Activated T-helper 17 cell treated with anti-CD3 and anti-CD28 coated beads, Interleukin-2, amount 50 U/mL, for 72 hours (primary cell): ENCODE data around the gene CHN2. TPM values are rescaled to one million over a fixed set of nuclear protein-coding genes. Genes with fewer than 3 reads are reported as not detected.

Experiments used
- ATAC-seq: fragments of 150-1000 bp; cut with Tn5 transposase; replicated peaks from 2 replicates; pipeline ENCODE4 v1.10.0; 2021; ENCODE audit warnings: mild to moderate bottlenecking, moderate library complexity
- H3K27ac Mint-ChIP-seq: one replicate; pipeline ENCODE4 v1.8.0; 2022; ENCODE audit warnings: mixed read lengths
- H3K27me3 Mint-ChIP-seq: one replicate; pipeline ENCODE4 v1.8.0; 2022; ENCODE audit warnings: mixed read lengths
- H3K36me3 Mint-ChIP-seq: one replicate; pipeline ENCODE4 v1.8.0; 2022; ENCODE audit warnings: low read depth, mild to moderate bottlenecking, mixed read lengths
- H3K4me1 Mint-ChIP-seq: one replicate; pipeline ENCODE4 v1.8.0; 2022; ENCODE audit warnings: mixed read lengths
- H3K4me3 Mint-ChIP-seq: one replicate; pipeline ENCODE4 v1.8.0; 2022; ENCODE audit warnings: mild to moderate bottlenecking, mixed read lengths
- H3K9me3 Mint-ChIP-seq: one replicate; pipeline ENCODE4 v1.8.0; 2022; ENCODE audit warnings: mixed read lengths
- total RNA-seq, 2 donors: library from RNA; stranded (reverse); gene quantifications; one replicate each; pipeline ENCODE4 v1.2.3, GENCODE V29; 2022

CHN2 gene
- total RNA-seq, 2 donors from 2014 or later: 0.85 TPM; not detected in 1

- no peak overlapping the region for H3K27ac Mint-ChIP-seq
- H3K36me3 Mint-ChIP-seq: no peaks in the 10 kb centered on the region
- H3K9me3 Mint-ChIP-seq: no peaks in the 10 kb centered on the region
- H3K4me3 Mint-ChIP-seq: no peak overlapping the region
- no peaks in the 10 kb centered on the region for H3K27me3 Mint-ChIP-seq
- no peak for ATAC-seq
- H3K4me1 Mint-ChIP-seq: no peaks in the 10 kb centered on the region
These were observed 33.9 kb downstream of the CHN2 start for GRCh38 chr7:29228289-29229011.

GRCh38 chr7:29229066-29229465 is 34.5 kb downstream of the CHN2 start:
- Mint-ChIP-seq H3K27me3 (no peaks in the 10 kb centered on the region), H3K27ac (no peak overlapping the region), H3K9me3 (no peaks in the 10 kb centered on the region), H3K36me3 (no peaks in the 10 kb centered on the region), H3K4me3 (no peak overlapping the region), H3K4me1 (no peaks in the 10 kb centered on the region)
- no peak for ATAC-seq

- no peaks in the 10 kb centered on the region for H3K9me3 Mint-ChIP-seq
- no peak for ATAC-seq
- no peak overlapping the region for H3K27ac Mint-ChIP-seq
- H3K4me1 Mint-ChIP-seq: no peaks in the 10 kb centered on the region
- H3K4me3 Mint-ChIP-seq: no peak overlapping the region
- H3K27me3 Mint-ChIP-seq: peaks cover 1% of the 10 kb centered on the region
- no peaks in the 10 kb centered on the region for H3K36me3 Mint-ChIP-seq
These were observed 35.4 kb downstream of the CHN2 start for GRCh38 chr7:29229946-29230345.

- Mint-ChIP-seq H3K4me1 (no peaks in the 10 kb centered on the region), H3K4me3 (no peak overlapping the region), H3K36me3 (no peaks in the 10 kb centered on the region), H3K27me3 (peaks cover 6% of the 10 kb centered on the region), H3K27ac (no peak overlapping the region), H3K9me3 (no peaks in the 10 kb centered on the region)
- ATAC-seq: no peak
These were observed 36.3 kb downstream of the CHN2 start for GRCh38 chr7:29230871-29231345.

GRCh38 chr7:29231671-29232232 is 37.2 kb downstream of the CHN2 start:
- H3K4me1 Mint-ChIP-seq: no peaks in the 10 kb centered on the region
- no peak for ATAC-seq
- no peak overlapping the region for H3K4me3 Mint-ChIP-seq
- no peaks in the 10 kb centered on the region for H3K36me3 Mint-ChIP-seq
- H3K9me3 Mint-ChIP-seq: no peaks in the 10 kb centered on the region
- peaks cover 6% of the 10 kb centered on the region for H3K27me3 Mint-ChIP-seq
- H3K27ac Mint-ChIP-seq: no peak overlapping the region

- H3K36me3 Mint-ChIP-seq: no peaks in the 10 kb centered on the region
- H3K4me3 Mint-ChIP-seq: no peak overlapping the region
- peaks cover 12% of the 10 kb centered on the region for H3K27me3 Mint-ChIP-seq
- no peaks in the 10 kb centered on the region for H3K4me1 Mint-ChIP-seq
- H3K9me3 Mint-ChIP-seq: no peaks in the 10 kb centered on the region
- H3K27ac Mint-ChIP-seq: no peak overlapping the region
- ATAC-seq: peak; percentile 52
These were observed 39.9 kb downstream of the CHN2 start for GRCh38 chr7:29234438-29234837.

GRCh38 chr7:29236071-29236580 is 41.6 kb downstream of the CHN2 start:
- Mint-ChIP-seq H3K4me3 (no peak overlapping the region), H3K27me3 (peaks cover 14% of the 10 kb centered on the region), H3K36me3 (no peaks in the 10 kb centered on the region), H3K27ac (no peak overlapping the region), H3K9me3 (peaks cover 4% of the 10 kb centered on the region), H3K4me1 (no peaks in the 10 kb centered on the region)
- ATAC-seq: no peak

- H3K4me1 Mint-ChIP-seq: no peaks in the 10 kb centered on the region
- no peak overlapping the region for H3K4me3 Mint-ChIP-seq
- no peak for ATAC-seq
- H3K9me3 Mint-ChIP-seq: peaks cover 4% of the 10 kb centered on the region
- no peak overlapping the region for H3K27ac Mint-ChIP-seq
- peaks cover 14% of the 10 kb centered on the region for H3K27me3 Mint-ChIP-seq
- H3K36me3 Mint-ChIP-seq: no peaks in the 10 kb centered on the region
These were observed 42.1 kb downstream of the CHN2 start for GRCh38 chr7:29236649-29237048.

- no peaks in the 10 kb centered on the region for H3K4me1 Mint-ChIP-seq
- no peak for ATAC-seq
- H3K4me3 Mint-ChIP-seq: no peak overlapping the region
- H3K9me3 Mint-ChIP-seq: peaks cover 4% of the 10 kb centered on the region
- no peak overlapping the region for H3K27ac Mint-ChIP-seq
- peaks cover 14% of the 10 kb centered on the region for H3K27me3 Mint-ChIP-seq
- H3K36me3 Mint-ChIP-seq: no peaks in the 10 kb centered on the region
These were observed 42.9 kb downstream of the CHN2 start for GRCh38 chr7:29237489-29237888.

- Mint-ChIP-seq H3K4me3 (no peak overlapping the region), H3K36me3 (no peaks in the 10 kb centered on the region), H3K27me3 (peaks cover 14% of the 10 kb centered on the region), H3K9me3 (peaks cover 4% of the 10 kb centered on the region), H3K27ac (no peak overlapping the region), H3K4me1 (no peaks in the 10 kb centered on the region)
- no peak for ATAC-seq
These were observed 45.1 kb downstream of the CHN2 start for GRCh38 chr7:29239638-29240037.

GRCh38 chr7:29242265-29242664 is 47.7 kb downstream of the CHN2 start:
- peaks cover 4% of the 10 kb centered on the region for H3K9me3 Mint-ChIP-seq
- H3K4me3 Mint-ChIP-seq: no peak overlapping the region
- no peak overlapping the region for H3K27ac Mint-ChIP-seq
- H3K4me1 Mint-ChIP-seq: no peaks in the 10 kb centered on the region
- H3K36me3 Mint-ChIP-seq: no peaks in the 10 kb centered on the region
- peaks cover 13% of the 10 kb centered on the region for H3K27me3 Mint-ChIP-seq
- no peak for ATAC-seq

GRCh38 chr7:29243910-29244655 is 49.5 kb downstream of the CHN2 start:
- peak; percentile 96 for ATAC-seq
- H3K27ac Mint-ChIP-seq: peak overlapping the region; percentile 29
- H3K4me1 Mint-ChIP-seq: no peaks in the 10 kb centered on the region
- H3K27me3 Mint-ChIP-seq: peaks cover 9% of the 10 kb centered on the region
- no peaks in the 10 kb centered on the region for H3K36me3 Mint-ChIP-seq
- H3K9me3 Mint-ChIP-seq: peaks cover 4% of the 10 kb centered on the region
- H3K4me3 Mint-ChIP-seq: peak overlapping the region; percentile 38

- Mint-ChIP-seq H3K4me1 (no peaks in the 10 kb centered on the region), H3K36me3 (no peaks in the 10 kb centered on the region)
These were observed 52.8 kb downstream of the CHN2 start for GRCh38 chr7:29247224-29247962.

GRCh38 chr7:29247963-29248236 is 53.3 kb downstream of the CHN2 start:
- H3K9me3 Mint-ChIP-seq: no peaks in the 10 kb centered on the region
- H3K4me1 Mint-ChIP-seq: no peaks in the 10 kb centered on the region
- no peaks in the 10 kb centered on the region for H3K36me3 Mint-ChIP-seq
- no peak overlapping the region for H3K27ac Mint-ChIP-seq
- ATAC-seq: no peak
- H3K27me3 Mint-ChIP-seq: peaks cover 6% of the 10 kb centered on the region
- no peak overlapping the region for H3K4me3 Mint-ChIP-seq

More at GRCh38 chr7:29247224-29247962, 52.8 kb downstream of the CHN2 start:
- H3K9me3 Mint-ChIP-seq: no peaks in the 10 kb centered on the region
- H3K27ac Mint-ChIP-seq: no peak overlapping the region
- H3K27me3 Mint-ChIP-seq: peaks cover 6% of the 10 kb centered on the region
- no peak overlapping the region for H3K4me3 Mint-ChIP-seq
- no peak for ATAC-seq
